NCI-H2196 treated with DMSO at 0.1 percent for 48 hours (cell line): ENCODE data around the gene HOXB4.
A peak's percentile ranks its signal among the peaks of the same experiment; 100 is the strongest.

Experiments used
- DNase-seq: peaks from one replicate; lab custom pipeline; 2025; ENCODE audit not compliant: unreplicated experiment; lab: John Stamatoyannopoulos, UW

HOXB4 gene

DNA sequence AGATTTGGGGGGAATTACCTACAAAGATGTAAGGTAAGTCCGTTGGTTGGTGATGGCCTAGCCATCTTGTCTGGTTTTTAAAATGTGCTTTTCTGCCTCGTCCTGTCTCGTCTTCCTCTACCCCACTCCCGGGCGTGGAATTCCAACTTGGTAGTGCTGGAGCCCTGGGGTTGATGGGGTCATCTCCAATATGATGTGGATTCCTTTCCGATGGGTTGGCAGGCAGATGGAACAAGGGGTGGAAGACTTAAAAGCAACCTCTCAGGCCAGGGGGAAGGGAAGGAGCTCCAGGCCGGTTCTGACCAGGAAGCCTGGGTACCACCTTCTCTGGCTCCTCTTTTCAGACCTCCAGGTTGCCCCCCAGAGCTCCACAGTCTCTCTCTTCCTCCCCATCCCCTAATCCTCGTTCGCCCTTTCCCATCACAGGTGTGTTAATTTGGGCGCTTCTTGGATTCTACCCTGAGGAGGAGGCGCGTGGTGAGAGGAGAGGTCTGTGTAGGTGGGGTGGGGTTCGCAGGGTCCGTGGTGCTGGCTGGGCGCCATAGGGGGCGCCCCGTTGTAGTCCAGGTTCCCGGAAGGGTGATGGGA is 28.1 kb downstream of the HOXB4 start:
- no peak for DNase-seq

GRCh38 chr17:48549281-48549630 is 28.9 kb downstream of the HOXB4 start:
- DNase-seq, result no peak

DNA sequence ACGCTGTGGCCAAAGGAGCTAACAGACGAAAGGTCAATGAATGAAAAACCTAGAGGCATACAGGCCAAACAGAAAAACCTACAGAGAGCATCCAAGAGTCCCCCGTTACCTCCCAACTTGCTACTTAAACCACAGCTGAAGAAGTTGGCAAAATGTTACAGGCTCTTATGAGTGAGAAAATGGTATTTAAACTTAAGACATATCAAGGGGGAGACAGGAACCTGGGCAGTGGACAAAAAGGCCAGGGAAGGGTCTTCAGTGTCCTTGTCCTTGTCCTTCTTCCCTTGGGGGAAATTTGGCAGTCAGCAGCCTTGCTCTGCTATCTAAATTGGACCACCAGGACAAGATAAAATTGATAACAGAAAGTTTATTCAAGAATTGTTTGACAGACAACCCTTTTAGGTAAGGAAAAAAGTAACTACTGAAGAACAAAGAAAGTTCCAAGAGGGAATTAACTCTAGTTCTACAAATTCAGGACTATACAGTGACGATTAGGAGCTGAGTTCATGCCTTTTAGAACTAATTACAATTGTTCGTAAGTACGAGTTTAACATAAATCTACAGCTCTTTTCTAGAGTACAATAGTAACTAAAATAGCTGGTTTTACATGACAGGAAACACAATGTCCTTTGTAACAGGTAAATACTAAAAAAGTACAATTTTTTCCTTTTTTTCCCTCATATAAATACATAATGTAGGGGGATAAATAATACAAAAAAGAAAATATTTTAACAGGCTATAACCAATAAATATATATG is 29.4 kb downstream of the HOXB4 start:
- DNase-seq, result no peak

GRCh38 chr17:48547808-48548522 is 30.2 kb downstream of the HOXB4 start:
- DNase-seq, result no peak

DNA sequence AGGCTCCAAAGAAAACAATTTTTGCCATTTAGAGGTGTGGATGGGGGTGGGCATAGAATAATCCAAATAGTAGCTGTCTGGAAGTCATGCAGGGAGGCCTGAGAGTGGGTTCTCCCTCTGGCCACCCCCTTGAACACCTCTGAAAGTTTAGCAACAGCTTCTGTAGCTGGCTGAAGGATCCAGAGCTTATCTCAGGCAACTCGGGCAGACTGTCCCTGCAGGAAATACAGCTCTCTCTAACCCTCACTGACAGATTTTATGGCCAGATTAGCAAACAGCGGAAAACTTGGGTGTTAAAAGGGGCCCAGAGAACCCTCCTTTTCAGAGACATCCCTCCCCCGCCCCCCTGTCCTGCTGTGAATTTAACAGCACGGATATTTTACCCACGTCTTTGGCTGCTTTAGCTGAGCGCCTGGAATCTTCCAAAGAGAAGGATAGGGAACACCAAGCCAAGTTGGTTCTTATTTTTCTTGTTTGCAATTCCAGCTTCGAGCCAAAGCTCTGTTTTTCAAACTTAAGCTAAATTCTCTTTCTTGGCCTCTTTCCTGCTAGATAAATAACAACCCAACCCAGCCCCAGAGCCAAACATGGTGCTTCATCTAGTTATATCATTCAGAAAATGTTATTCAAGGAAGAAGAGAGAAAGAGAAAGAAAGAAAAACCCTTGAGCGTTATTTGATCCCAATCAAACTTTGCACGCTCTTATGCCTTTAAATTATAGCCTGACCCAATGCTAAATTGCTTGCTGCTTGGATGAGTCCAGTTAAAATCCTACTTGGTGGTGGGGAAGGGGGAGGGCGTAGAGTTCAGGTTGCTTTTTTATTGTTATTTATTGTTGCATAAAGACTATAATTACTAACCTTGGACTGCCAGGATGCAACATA is 31.0 kb downstream of the HOXB4 start:
- peak; percentile 41 for DNase-seq

DNA sequence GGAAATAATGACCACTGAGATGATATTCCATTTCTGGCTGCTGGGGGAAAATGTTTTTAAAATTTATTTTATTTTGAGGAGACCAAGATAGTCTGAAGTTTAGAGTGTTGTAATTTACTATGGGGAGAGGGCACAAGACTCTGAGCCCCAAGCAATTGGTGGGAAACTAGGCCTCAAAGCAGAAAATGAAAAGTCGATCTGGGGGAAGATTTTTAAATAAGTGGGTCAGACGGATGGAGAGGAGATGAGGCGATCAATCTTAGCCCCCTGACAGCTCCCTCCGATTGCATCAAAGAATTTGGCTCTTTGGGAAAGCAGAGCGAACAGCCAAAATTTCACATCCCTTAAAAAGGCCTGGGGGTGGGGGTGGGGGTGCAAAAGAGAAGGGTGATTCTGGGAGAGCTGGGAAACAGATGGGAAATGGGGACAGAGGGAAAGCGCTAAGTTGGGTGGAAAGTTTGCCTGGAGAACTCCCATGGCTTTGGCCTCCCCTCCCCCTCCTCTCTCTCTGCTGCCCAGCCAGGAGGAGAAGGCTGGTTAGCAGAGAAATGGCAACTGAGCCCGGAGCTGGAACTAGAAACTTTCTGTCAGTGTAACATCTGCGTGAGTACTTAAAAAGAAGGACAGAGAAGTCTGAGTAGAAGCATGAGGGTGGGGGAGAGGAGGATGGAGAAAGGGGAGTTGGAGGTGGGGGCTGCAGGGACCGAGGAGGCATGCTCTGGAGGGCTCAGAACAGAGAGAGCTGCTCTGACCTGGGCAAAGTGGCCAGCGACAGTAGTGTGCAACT is 31.8 kb downstream of the HOXB4 start:
- peak; percentile 10 for DNase-seq

DNA sequence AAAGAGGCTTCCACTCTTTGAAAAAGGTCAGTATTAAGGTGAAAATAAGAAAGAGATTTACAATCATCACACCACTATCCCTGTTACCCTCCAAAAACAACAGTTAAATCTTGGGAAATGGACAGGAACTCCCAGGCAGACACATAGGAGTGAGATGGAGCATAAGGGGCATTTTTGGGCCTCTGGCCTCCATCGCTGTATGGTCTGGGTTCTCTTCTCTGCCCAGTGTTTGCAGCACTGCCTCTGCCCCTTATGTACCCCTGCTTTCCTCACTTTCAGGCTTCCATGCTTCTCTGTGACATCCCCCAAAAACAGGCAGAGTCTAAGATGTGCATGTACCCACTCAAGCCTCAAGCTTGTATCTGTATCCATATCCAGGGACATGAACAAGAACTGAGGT is 32.6 kb downstream of the HOXB4 start:
- DNase-seq, result no peak

- peak; percentile 18 for DNase-seq
Measured at GRCh38 chr17:48545022-48545375, 33.2 kb downstream of the HOXB4 start, which contains the start of gene HOXB2. TSS of gene HOXB2 (minus strand) at chr17:48545109. CDS start at chr17:48544911, 198 bp downstream.

- DNase-seq, result no peak
Measured at GRCh38 chr17:48544349-48545021, 33.7 kb downstream of the HOXB4 start.

GRCh38 chr17:48543854-48544348 is 34.2 kb downstream of the HOXB4 start:
- no peak for DNase-seq

DNA sequence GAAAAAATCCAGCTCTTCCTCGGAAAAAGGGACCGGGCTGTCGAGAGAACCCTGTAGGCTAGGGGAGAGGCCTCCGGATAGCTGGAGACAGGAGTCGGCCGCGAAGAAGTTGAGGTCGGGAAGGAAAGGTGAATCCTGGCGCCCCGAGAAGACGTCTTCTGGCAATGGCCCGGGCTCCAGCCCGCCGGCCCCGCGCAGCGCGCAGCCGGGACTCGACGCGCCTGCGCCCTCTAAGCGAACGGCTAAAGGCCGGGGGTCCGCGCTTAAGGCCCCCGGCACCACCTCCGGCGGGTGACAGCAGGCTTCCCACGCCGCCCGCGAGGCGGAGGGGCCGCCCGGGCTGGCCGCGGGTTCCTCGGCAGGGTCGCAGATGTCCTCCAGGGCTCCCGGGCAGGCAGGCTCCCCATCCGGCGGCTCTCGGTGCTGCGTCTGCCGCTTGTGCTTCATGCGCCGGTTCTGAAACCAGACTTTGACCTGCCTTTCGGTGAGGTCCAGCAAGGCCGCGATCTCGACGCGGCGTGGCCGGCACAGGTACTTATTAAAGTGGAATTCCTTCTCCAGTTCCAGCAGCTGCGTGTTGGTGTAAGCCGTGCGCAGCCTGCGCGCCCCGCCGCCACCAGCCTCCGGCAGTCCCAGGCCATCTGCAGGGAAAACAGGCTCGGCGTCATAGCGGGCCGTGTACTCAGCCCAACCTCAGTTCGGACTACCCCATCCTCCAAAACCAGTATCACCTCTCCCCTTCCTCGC is 34.9 kb downstream of the HOXB4 start:
- peak; percentile 14 for DNase-seq

DNA sequence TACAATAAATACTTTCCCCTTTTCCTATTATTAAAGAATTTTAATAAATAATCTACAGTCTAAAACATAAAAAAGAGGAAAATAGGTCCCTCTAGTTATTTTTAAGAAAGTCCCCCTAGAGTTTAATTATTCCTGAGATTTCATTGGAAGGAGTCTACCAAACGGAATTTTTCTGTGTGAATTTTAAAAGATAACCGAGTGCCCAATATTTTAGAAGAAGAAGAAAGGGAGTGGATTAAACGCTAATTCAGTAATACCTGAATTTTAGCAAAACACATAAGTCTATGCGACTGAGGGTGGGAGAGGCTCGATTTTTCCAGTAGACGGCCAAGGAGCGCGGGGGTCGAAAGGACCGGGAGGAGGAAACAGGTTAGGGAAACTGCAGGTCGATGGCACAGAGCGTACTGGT is 35.4 kb downstream of the HOXB4 start:
- no peak for DNase-seq

GRCh38 chr17:48542114-48542656 is 36.0 kb downstream of the HOXB4 start:
- DNase-seq, result no peak

- DNase-seq, result no peak
Measured at GRCh38 chr17:48541577-48542113, 36.5 kb downstream of the HOXB4 start.

DNA sequence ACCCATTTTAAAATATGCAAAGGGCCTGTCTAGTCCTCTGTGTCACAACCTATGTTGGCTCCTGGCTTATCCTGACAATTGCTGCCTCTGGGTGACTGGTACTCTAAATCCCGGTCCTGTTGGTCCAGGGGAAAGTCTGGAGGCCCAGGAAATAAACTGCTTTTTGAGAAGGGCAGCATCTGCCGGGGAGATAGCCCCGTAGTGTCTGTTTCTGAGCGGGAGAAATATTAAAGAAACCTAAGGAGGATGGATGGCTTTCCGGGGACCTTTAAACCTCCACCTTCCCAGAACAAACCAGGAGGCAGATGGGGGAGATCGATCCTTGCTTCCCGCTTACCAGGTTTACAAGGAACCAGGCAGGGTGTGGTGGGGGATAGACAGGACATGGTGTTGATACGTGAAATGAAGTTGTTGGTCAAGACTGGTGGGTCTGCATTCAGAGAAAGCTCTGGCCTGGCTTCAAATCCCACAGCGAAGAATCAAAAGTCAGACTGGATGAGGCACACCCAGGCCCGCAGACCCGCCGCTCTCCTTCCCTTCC is 37.0 kb downstream of the HOXB4 start:
- no peak for DNase-seq

DNA sequence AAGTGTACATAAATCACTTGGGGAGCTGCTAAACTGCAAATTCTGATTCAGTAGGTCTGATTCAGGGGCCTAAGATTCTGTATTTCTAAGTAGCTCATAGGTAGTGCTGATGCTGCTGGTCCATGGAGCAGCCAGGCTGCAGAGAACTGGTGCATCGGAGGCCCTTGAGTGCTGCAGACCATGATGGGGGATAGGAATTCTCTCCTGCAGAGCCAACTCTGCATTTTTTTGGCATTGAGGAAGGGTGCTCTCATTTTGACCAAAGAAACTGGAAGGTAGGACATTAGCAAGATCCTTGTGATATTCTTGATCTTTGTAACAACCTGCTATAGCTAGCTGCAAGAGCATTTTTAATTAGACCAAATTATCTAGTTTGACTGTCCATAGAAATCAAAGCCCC is 37.9 kb downstream of the HOXB4 start:
- DNase-seq, result no peak

DNA sequence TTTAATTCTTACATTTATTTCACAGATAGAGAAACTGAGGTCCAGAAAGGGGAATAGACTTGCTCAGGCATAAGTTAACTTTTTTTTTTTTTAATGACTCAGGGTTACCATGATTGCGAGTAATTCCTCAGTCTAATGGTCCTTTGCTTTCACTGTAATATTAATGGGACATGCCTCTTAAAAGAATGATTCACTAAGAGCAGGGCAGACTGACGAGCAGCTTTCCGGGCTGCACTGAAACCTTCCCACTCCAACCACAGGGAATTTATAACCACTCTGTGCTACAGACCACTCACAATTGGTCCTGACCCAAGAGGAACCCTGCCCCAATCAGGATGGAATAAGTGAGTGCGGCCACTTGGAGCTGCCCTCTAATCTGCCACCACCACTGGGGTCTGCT is 39.0 kb downstream of the HOXB4 start:
- DNase-seq, result no peak

GRCh38 chr17:48537316-48537715 is 40.8 kb downstream of the HOXB4 start:
- DNase-seq, result no peak
